IMR-90 (cell line): ENCODE measurements around the gene WNT6. TPM values are rescaled to one million over a fixed set of nuclear protein-coding genes. Genes with fewer than 3 reads are reported as not detected.

Source experiments
- ATAC-seq: fragments of 200-7000 bp; cut with Tn5 transposase; 2 replicates; pipeline ENCODE4 v1.9.1; 2020; ENCODE audit warnings: low read depth, mild to moderate bottlenecking, moderate library complexity
- BruUV-seq: library from RNA; stranded (reverse); fragments of 400-500 nt; replicated peaks from 2 replicates; lab custom pipeline; 2021; lab: Mats Ljungman, UMichigan
- CTCF ChIA-PET: fragments of 300-600 bp; formaldehyde crosslinking; extraction: SDS; loops from one replicate; lab custom pipeline; 2021; ENCODE audit warnings: antibody characterized with exemption; lab: Yijun Ruan, JAX
- POLR2A ChIA-PET: fragments of 300-600 bp; sonication (Branson Sonifier 250); formaldehyde crosslinking; loops from one replicate; lab custom pipeline; 2022; ENCODE audit warnings: antibody characterized with exemption; ENCODE audit not compliant: unreplicated experiment; lab: Charles Lee
- DNase-seq: peaks from one replicate; pipeline ENCODE4 v3.0.0; 2013
- H2AFZ ChIP-seq: replicated peaks from 2 replicates; pipeline ENCODE3; 2013; ENCODE audit warnings: low read length, mild to moderate bottlenecking; ENCODE audit not compliant: poor library complexity
- H2AK5ac ChIP-seq: 2 replicates; pipeline ENCODE4 v1.6.1; 2013; ENCODE audit warnings: low read depth, low read length, inconsistent platforms
- H2AK9ac ChIP-seq: replicated peaks from 2 replicates; pipeline ENCODE3; 2013; ENCODE audit warnings: mild to moderate bottlenecking, low read depth, low read length, moderate library complexity; ENCODE audit not compliant: poor library complexity
- H2BK120ac ChIP-seq: 2 replicates; pipeline ENCODE4 v1.6.1; 2013; ENCODE audit warnings: low read depth, low read length, inconsistent platforms
- H2BK15ac ChIP-seq: 3 replicates; pipeline ENCODE4 v1.6.1; 2013; ENCODE audit warnings: low read depth, low read length, inconsistent platforms
- H2BK20ac ChIP-seq: 2 replicates; pipeline ENCODE4 v1.6.1; 2013; ENCODE audit warnings: low read depth, mild to moderate bottlenecking, inconsistent platforms, low read length, moderate library complexity
- H2BK5ac ChIP-seq: 2 replicates; pipeline ENCODE4 v1.6.1; 2013; ENCODE audit warnings: mild to moderate bottlenecking, low read depth, low read length, inconsistent platforms; ENCODE audit not compliant: poor library complexity, severe bottlenecking
- H3K14ac ChIP-seq: replicated peaks from 2 replicates; pipeline ENCODE4 v1.6.1; 2013; ENCODE audit warnings: low read depth, low read length, inconsistent platforms
- H3K18ac ChIP-seq: 2 replicates; pipeline ENCODE4 v1.6.1; 2013; ENCODE audit warnings: low read depth, low read length, control low read depth
- H3K23ac ChIP-seq: 2 replicates; pipeline ENCODE4 v1.6.1; 2013; ENCODE audit warnings: low read depth, low read length, inconsistent platforms
- H3K27ac ChIP-seq: 2 replicates; pipeline ENCODE4 v1.5.1; 2013; ENCODE audit warnings: mild to moderate bottlenecking, control low read depth, low read length; ENCODE audit not compliant: insufficient read depth
- H3K27me3 ChIP-seq: 2 replicates; pipeline ENCODE4 v1.6.1; 2013; ENCODE audit warnings: low read length; ENCODE audit not compliant: control insufficient read depth, insufficient read depth
- H3K36me3 ChIP-seq: 2 replicates; pipeline ENCODE4 v1.6.1; 2013; ENCODE audit warnings: low read length, mixed read lengths; ENCODE audit not compliant: control insufficient read depth, insufficient read depth
- H3K4ac ChIP-seq: 2 replicates; pipeline ENCODE4 v1.6.1; 2013; ENCODE audit warnings: low read depth, low read length, inconsistent platforms
- H3K4me1 ChIP-seq: 2 replicates; pipeline ENCODE4 v1.6.1; 2013; ENCODE audit warnings: low read length, mixed read lengths; ENCODE audit not compliant: control insufficient read depth, insufficient read depth
- H3K4me2 ChIP-seq: 2 replicates; pipeline ENCODE4 v1.6.1; 2013; ENCODE audit warnings: low read depth, mild to moderate bottlenecking, control low read depth, low read length, moderate library complexity
- H3K4me3 ChIP-seq: 2 replicates; pipeline ENCODE4 v1.5.1; 2013; ENCODE audit warnings: low read depth, mild to moderate bottlenecking, control low read depth, low read length, moderate library complexity; ENCODE audit not compliant: insufficient read depth
- H3K56ac ChIP-seq: 2 replicates; pipeline ENCODE4 v1.6.1; 2013; ENCODE audit warnings: low read length, inconsistent platforms; ENCODE audit not compliant: insufficient read depth; ENCODE audit errors: extremely low read depth
- H3K79me1 ChIP-seq, 2 experiments: 2 replicates each; pipeline ENCODE4 v1.6.1; 2013; ENCODE audit warnings: low read length in 2 of 2, inconsistent platforms in 1 of 2, low read depth in 1 of 2
- H3K9ac ChIP-seq: 2 replicates; pipeline ENCODE4 v1.6.1; 2013; ENCODE audit warnings: low read depth, low read length, control low read depth
- H3K9me1 ChIP-seq: 2 replicates; pipeline ENCODE4 v1.6.1; 2013; ENCODE audit warnings: low read length, inconsistent platforms; ENCODE audit not compliant: insufficient read depth
- H3K9me3 ChIP-seq: 2 replicates; pipeline ENCODE4 v1.6.1; 2013; ENCODE audit warnings: low read length; ENCODE audit not compliant: control insufficient read depth, insufficient read depth
- H4K20me1 ChIP-seq: 2 replicates; pipeline ENCODE4 v1.6.1; 2013; ENCODE audit warnings: low read length, inconsistent platforms; ENCODE audit not compliant: insufficient read depth
- H4K5ac ChIP-seq: 2 replicates; pipeline ENCODE4 v1.6.1; 2013; ENCODE audit warnings: mild to moderate bottlenecking, low read depth, low read length, control low read depth
- H4K8ac ChIP-seq, 2 experiments: 2 replicates each; pipeline ENCODE4 v1.6.1; 2013; ENCODE audit warnings: low read depth in 2 of 2, low read length in 2 of 2, control low read depth in 1 of 2, inconsistent platforms in 1 of 2
- H4K91ac ChIP-seq: 2 replicates; pipeline ENCODE4 v1.6.1; 2013; ENCODE audit warnings: low read depth, low read length, inconsistent platforms; ENCODE audit not compliant: insufficient read depth
- BHLHE40 ChIP-seq: fragments of 150-350 bp; IDR thresholded peaks from 2 replicates; pipeline ENCODE4 v1.6.1; 2016; ENCODE audit warnings: mild to moderate bottlenecking, low read depth, low read length
- CEBPB ChIP-seq: IDR thresholded peaks from 2 replicates; pipeline ENCODE4 v1.6.1; 2012; ENCODE audit warnings: low read depth, low read length, improper control_type of control experiment
- CHD1 ChIP-seq: IDR thresholded peaks from 2 replicates; pipeline ENCODE4 v1.6.1; 2012; ENCODE audit warnings: low read depth, low read length, improper control_type of control experiment
- CTCF ChIP-seq: conservative IDR thresholded peaks from 2 replicates; pipeline ENCODE4 v1.5.1; 2012; ENCODE audit warnings: mild to moderate bottlenecking, low read depth, low read length, improper control_type of control experiment
- ELK1 ChIP-seq: fragments of 150-350 bp; IDR thresholded peaks from 2 replicates; pipeline ENCODE4 v1.6.1; 2016; ENCODE audit warnings: low read depth, mild to moderate bottlenecking, low read length, moderate library complexity, borderline replicate concordance
- FOS ChIP-seq: fragments of 150-350 bp; IDR thresholded peaks from 2 replicates; pipeline ENCODE4 v1.6.1; 2016; ENCODE audit warnings: low read depth, low read length
- MAFK ChIP-seq: IDR thresholded peaks from 2 replicates; pipeline ENCODE4 v1.6.1; 2012; ENCODE audit warnings: low read depth, low read length, improper control_type of control experiment
- MAZ ChIP-seq: IDR thresholded peaks from 2 replicates; pipeline ENCODE4 v1.6.1; 2012; ENCODE audit warnings: low read depth, mild to moderate bottlenecking, low read length, improper control_type of control experiment, moderate library complexity, borderline replicate concordance
- MXI1 ChIP-seq: IDR thresholded peaks from 2 replicates; pipeline ENCODE4 v1.6.1; 2012; ENCODE audit warnings: low read depth, mild to moderate bottlenecking, low read length, moderate library complexity, borderline replicate concordance
- NFE2L2 ChIP-seq: fragments of 150-350 bp; IDR thresholded peaks from 2 replicates; pipeline ENCODE4 v1.6.1; 2016; ENCODE audit warnings: low read depth, mild to moderate bottlenecking, low read length
- POLR2A ChIP-seq: IDR thresholded peaks from 2 replicates; pipeline ENCODE4 v1.6.1; 2012; ENCODE audit warnings: mild to moderate bottlenecking, low read depth, low read length
- RAD21 ChIP-seq: IDR thresholded peaks from 2 replicates; pipeline ENCODE4 v1.6.1; 2012; ENCODE audit warnings: low read length, improper control_type of control experiment
- RCOR1 ChIP-seq: IDR thresholded peaks from 2 replicates; pipeline ENCODE4 v1.6.1; 2012; ENCODE audit warnings: mild to moderate bottlenecking, low read length, improper control_type of control experiment; ENCODE audit not compliant: insufficient replicate concordance
- RFX5 ChIP-seq: IDR thresholded peaks from 2 replicates; pipeline ENCODE4 v1.8.0; 2012; ENCODE audit warnings: low read depth, mild to moderate bottlenecking, low read length, moderate library complexity
- SMC3 ChIP-seq: fragments of 150-350 bp; IDR thresholded peaks from 2 replicates; pipeline ENCODE4 v1.6.1; 2016; ENCODE audit warnings: low read depth, mild to moderate bottlenecking, antibody characterized with exemption, low read length, moderate library complexity
- WGBS, 2 experiments: methylation state at CpG; one replicate each; pipeline versions ENCODE4 v1.1.5 to v1.1.7; 2013; ENCODE audit warnings: missing lambda C conversion rate in 2 of 2; ENCODE audit not compliant: insufficient read length in 1 of 2; ENCODE audit errors: extremely low coverage in 2 of 2; 5-methylcytosine and 5-hydroxymethylcytosine counted together
- dilution Hi-C: fragments of 300-500 bp; cut with HindIII; formaldehyde crosslinking; loops from one replicate; pipeline ENCODE4 v1.14.3; 2018; ENCODE audit warnings: low sequenced_read_pairs; ENCODE audit not compliant: unreplicated experiment
- in situ Hi-C: fragments of 300-500 bp; cut with MboI; formaldehyde crosslinking; loops from 3 replicates; pipeline ENCODE4 v1.14.3; 2019; ENCODE audit warnings: low sequenced_read_pairs, inconsistent platforms, mixed read lengths
- intact Hi-C: fragments of 100-400 bp; cut with micrococcal nuclease; formaldehyde crosslinking; loops from 2 replicates; pipeline ENCODE4 v1.10.0; 2022
- polyA plus RNA-seq, 3 experiments: library from polyadenylated mRNA; depleted of rRNA; stranded (reverse); fragments of >200 nt; gene quantifications; 2 replicates each; pipeline ENCODE4 v1.2.3, GENCODE V29; 2012; ENCODE audit warnings: low replicate concordance in 1 of 3
- total RNA-seq: library from RNA; depleted of rRNA; stranded (reverse); fragments of >200 nt; gene quantifications from 2 replicates; pipeline ENCODE4 v1.2.3, GENCODE V29; 2012

Gene WNT6
- total and polyA plus RNA-seq, 2 of the 4 experiments (the other 2 are of a cell fraction), result not detected

- Histone ChIP-seq H3K23ac (no peak overlapping the region), H3K56ac (no peak overlapping the region), H2BK15ac (no peak overlapping the region), H3K18ac (no peak overlapping the region), H3K4me1 (peaks cover 6% of the 10 kb centered on the region; the same call in 1 of the 2 replicates), H2AFZ (peak overlapping the region; percentile 70), H3K9me1 (no peaks in the 10 kb centered on the region), H3K4me3 (no peak overlapping the region), H2BK5ac (no peak overlapping the region), H4K20me1 (no peaks in the 10 kb centered on the region), H4K5ac (no peak overlapping the region), H4K91ac (no peak overlapping the region), H2AK9ac (no peak overlapping the region), H3K9me3 (peaks cover 4% of the 10 kb centered on the region; the same call in 1 of the 2 replicates), H3K27me3 (peaks cover 82% of the 10 kb centered on the region), H3K4me2 (no peak overlapping the region), H3K14ac (no peak overlapping the region), H2BK120ac (no peak overlapping the region), H3K79me1 (no peaks in the 10 kb centered on the region), H3K36me3 (no peaks in the 10 kb centered on the region), H3K4ac (no peak overlapping the region), H3K27ac (no peak overlapping the region), H2BK20ac (no peak overlapping the region), H2AK5ac (no peak overlapping the region), H3K9ac (no peak overlapping the region), H4K8ac (no peak overlapping the region)
- POLR2A ChIA-PET, result interaction anchor here (0.5 kb wide), 1 partner anchor 104 kb away, joined by 9 read pairs; no protein-coding TSS in a partner anchor
- TF ChIP-seq CTCF (no peak), MXI1 (no peak), FOS (no peak), RFX5 (no peak), MAFK (no peak), BHLHE40 (no peak), SMC3 (no peak), NFE2L2 (no peak), RAD21 (no peak), MAZ (no peak), RCOR1 (no peak), ELK1 (no peak), CEBPB (no peak), POLR2A (no peak), CHD1 (no peak)
- dilution Hi-C loops, result no loop called here
- ATAC-seq, result no peak
- CTCF ChIA-PET, result interaction anchor here (1.2 to 3.7 kb wide), 9 partner anchors 10 to 45 kb away, joined by 3 to 49 read pairs (median 4); partner anchors contain the start of gene WNT10A
- intact Hi-C loops, result loop anchor here (1.0 to 2.0 kb wide), 2 partner anchors 21 to 45 kb away; no protein-coding TSS in a partner anchor
- no TSS peak for BruUV-seq
- no peak for DNase-seq
- in situ Hi-C loops, result no loop called here
- 0% methylated on average over 1 of the region's 34 CpGs; no CpG with 5 or more reads in 1 of the 2 experiments for WGBS, 2 experiments
Measured at GRCh38 chr2:218897394-218898108, 37.9 kb downstream of the WNT6 start.
